ENCODE measurements around the gene AASDHPPT. TPM values are rescaled to one million over a fixed set of nuclear protein-coding genes. Genes with fewer than 3 reads are reported as not detected.

Gene AASDHPPT
- total RNA-seq, 4 donors from 2014 or later, result 3.4 to 25.7 (median 14.9) TPM

GRCh38 chr11:106076919-106077608, 398 bp upstream of the AASDHPPT start, which contains the start of gene KBTBD3:
Gene KBTBD3, minus strand, starts transcription at chr11:106077347. Its CDS starts 18,250 bp downstream, at chr11:106059097.
- Histone ChIP-seq H3K9me3 (no peaks in the 10 kb centered on the region), H3K27ac (peak within 1 kb of the TSS; percentile 89 to 98 (median 94)), H3K36me3 (peaks cover 0 to 16% (median 1%) of the 10 kb centered on the region in 4 donors), H3K4me3 (peak within 1 kb of the TSS; percentile 59 to 91 (median 70)), H3K4me1 (peaks cover 0 to 47% (median 20%) of the 10 kb centered on the region in 4 donors), H3K27me3 (no peaks in the 10 kb centered on the region)
- 1% methylated on average over 31 of the region's 37 CpGs; no CpG with 5 or more reads in 1 of the 2 donors for WGBS, 2 donors (ENCODE audit: low coverage in 1 of 2)
- in situ Hi-C loops (cut with MboI; ENCODE audit: low pct_ligation_motif_present in 1 of 4, low pct_unique_long_range_greater_than_20kb in 1 of 4, low sequenced_read_pairs in 3 of 4) (no loop called here), intact Hi-C loops (cut with DNase I; ENCODE audit: low total_unique reads) (no loop called here)
- DNase-seq, result peak; percentile 99
- peak; percentile 6 for TF ChIP-seq EP300 (IDR thresholded peaks at IDR 0.05; ENCODE audit: low read depth)
- peak; percentile 92 for TF ChIP-seq POLR2A (IDR thresholded peaks at IDR 0.05)
- TF ChIP-seq CTCF (IDR thresholded peaks at IDR 0.05), result peak in 3 of 5 experiments; percentile 23 to 48 (median 26)
- peak; percentile 90 to 93 (median 93) for TF ChIP-seq POLR2AphosphoS5 (IDR thresholded peaks at IDR 0.05)

GRCh38 chr11:106082096-106082495, 4.6 kb downstream of the AASDHPPT start:
- no peak for TF ChIP-seq CTCF (IDR thresholded peaks at IDR 0.05)
- TF ChIP-seq POLR2A (IDR thresholded peaks at IDR 0.05), result no peak
- no peak for TF ChIP-seq POLR2AphosphoS5 (IDR thresholded peaks at IDR 0.05)
- no peak for TF ChIP-seq EP300 (IDR thresholded peaks at IDR 0.05; ENCODE audit: low read depth)
- in situ Hi-C loops (cut with MboI; ENCODE audit: low pct_ligation_motif_present in 1 of 4, low pct_unique_long_range_greater_than_20kb in 1 of 4, low sequenced_read_pairs in 3 of 4) (no loop called here), intact Hi-C loops (cut with DNase I; ENCODE audit: low total_unique reads) (no loop called here)
- Histone ChIP-seq H3K4me1 (peaks cover 0 to 61% (median 16%) of the 10 kb centered on the region in 4 donors), H3K27me3 (no peaks in the 10 kb centered on the region), H3K4me3 (no peak overlapping the region), H3K36me3 (peaks cover 0 to 22% (median 1%) of the 10 kb centered on the region in 4 donors), H3K27ac (no peak overlapping the region), H3K9me3 (no peaks in the 10 kb centered on the region)
- DNase-seq, result no peak

GRCh38 chr11:106086135-106086534, 8.7 kb downstream of the AASDHPPT start:
- H3K36me3 ChIP-seq, result peaks cover 0 to 16% (median 0%) of the 10 kb centered on the region in 4 donors
- no peak for TF ChIP-seq POLR2AphosphoS5 (IDR thresholded peaks at IDR 0.05)
- no peak for TF ChIP-seq CTCF (IDR thresholded peaks at IDR 0.05)
- TF ChIP-seq EP300 (IDR thresholded peaks at IDR 0.05; ENCODE audit: low read depth), result no peak
- no peak for TF ChIP-seq POLR2A (IDR thresholded peaks at IDR 0.05)
- no peaks in the 10 kb centered on the region for H3K9me3 ChIP-seq
- no peak overlapping the region for H3K27ac ChIP-seq
- peaks cover 0 to 58% (median 8%) of the 10 kb centered on the region in 4 donors for H3K4me1 ChIP-seq
- no peak for DNase-seq
- WGBS, 2 donors (ENCODE audit: low coverage in 1 of 2), result 92 to 100% methylated on average over 1 of the region's 1 CpG
- no peaks in the 10 kb centered on the region for H3K27me3 ChIP-seq
- intact Hi-C loops (cut with DNase I; ENCODE audit: low total_unique reads), result no loop called here
- no peak overlapping the region for H3K4me3 ChIP-seq
- in situ Hi-C loops (cut with MboI; ENCODE audit: low pct_ligation_motif_present in 1 of 4, low pct_unique_long_range_greater_than_20kb in 1 of 4, low sequenced_read_pairs in 3 of 4), result no loop called here

- H3K9me3 ChIP-seq, result no peaks in the 10 kb centered on the region
- intact Hi-C loops (cut with DNase I; ENCODE audit: low total_unique reads), result no loop called here
- H3K27me3 ChIP-seq, result no peaks in the 10 kb centered on the region
- TF ChIP-seq EP300 (IDR thresholded peaks at IDR 0.05; ENCODE audit: low read depth), result no peak
- TF ChIP-seq POLR2A (IDR thresholded peaks at IDR 0.05), result no peak
- TF ChIP-seq POLR2AphosphoS5 (IDR thresholded peaks at IDR 0.05), result no peak
- no peak for TF ChIP-seq CTCF (IDR thresholded peaks at IDR 0.05)
- 42 to 63% methylated on average over 2 of the region's 2 CpGs for WGBS, 2 donors (ENCODE audit: low coverage in 1 of 2)
- no peak overlapping the region for H3K4me3 ChIP-seq
- in situ Hi-C loops (cut with MboI; ENCODE audit: low pct_ligation_motif_present in 1 of 4, low pct_unique_long_range_greater_than_20kb in 1 of 4, low sequenced_read_pairs in 3 of 4), result no loop called here
- DNase-seq, result no peak
- H3K4me1 ChIP-seq, result peaks cover 0 to 54% (median 8%) of the 10 kb centered on the region in 4 donors
- H3K36me3 ChIP-seq, result peaks cover 0 to 19% (median 0%) of the 10 kb centered on the region in 4 donors
- H3K27ac ChIP-seq, result peak overlapping the region in 1 of 4 donors; percentile 21
Measured at GRCh38 chr11:106086850-106087249, 9.4 kb downstream of the AASDHPPT start.
